Progenitor cell of endocrine pancreas (in vitro differentiated cells): Measurements from ENCODE around the gene RFFL. TPM values are rescaled to one million over a fixed set of nuclear protein-coding genes. Genes with fewer than 3 reads are reported as not detected.
A peak's percentile ranks its signal among the peaks of the same experiment; 100 is the strongest.

ENCODE experiments used
- DNase-seq: peaks from one replicate; pipeline ENCODE4 v3.0.0; 2021; ENCODE audit warnings: low spot score; ENCODE audit not compliant: unreplicated experiment
- H3K27ac Mint-ChIP-seq: 2 replicates; pipeline ENCODE4 v1.8.0; 2021; ENCODE audit warnings: mild to moderate bottlenecking, moderate library complexity, mixed read lengths
- H3K27me3 Mint-ChIP-seq: 2 replicates; pipeline ENCODE4 v1.8.0; 2021; ENCODE audit warnings: mixed read lengths
- H3K36me3 Mint-ChIP-seq: 2 replicates; pipeline ENCODE4 v1.8.0; 2022; ENCODE audit warnings: mixed read lengths; ENCODE audit not compliant: insufficient read depth
- H3K4me1 Mint-ChIP-seq: 2 replicates; pipeline ENCODE4 v1.8.0; 2021; ENCODE audit warnings: low read depth, mixed read lengths
- H3K4me3 Mint-ChIP-seq: 2 replicates; pipeline ENCODE4 v1.8.0; 2021; ENCODE audit warnings: low read depth, mild to moderate bottlenecking, moderate library complexity, mixed read lengths
- H3K9me3 Mint-ChIP-seq: 2 replicates; pipeline ENCODE4 v1.8.0; 2021; ENCODE audit warnings: low read depth, mixed read lengths
- CTCF ChIP-seq: fragments of 200-600 bp; sonication (generic); IDR thresholded peaks from one replicate; pipeline ENCODE4 v1.5.0; 2021; ENCODE audit warnings: antibody characterized with exemption, mild to moderate bottlenecking; ENCODE audit not compliant: unreplicated experiment
- total RNA-seq: library from RNA; stranded (reverse); gene quantifications from 2 replicates; pipeline ENCODE4 v1.2.1, GENCODE V29; 2021

The RFFL gene
- total RNA-seq, 1 donor from 2014 or later: 34.0 TPM

GRCh38 chr17:34961093-34961911 lies 102.2 kb downstream of the RFFL start, which contains the start of the genes CCT6B and ZNF830:
Gene CCT6B (minus strand): TSS chr17:34961460. CDS start chr17:34961393, 67 bp downstream.
Gene ZNF830 (plus strand): TSS chr17:34961540. CDS start chr17:34961567, 27 bp downstream.
- Mint-ChIP-seq H3K4me3 (peak within 1 kb of the TSS; percentile 100), H3K36me3 (peaks cover 9% of the 10 kb centered on the region), H3K27ac (peak within 1 kb of the TSS; percentile 100), H3K4me1 (peaks cover 10% of the 10 kb centered on the region), H3K27me3 (peaks cover 16% of the 10 kb centered on the region), H3K9me3 (no peaks in the 10 kb centered on the region)
- no peak for TF ChIP-seq CTCF
- DNase-seq: peak; percentile 71

- no peak overlapping the region for H3K27ac Mint-ChIP-seq
- H3K4me1 Mint-ChIP-seq: peaks cover 10% of the 10 kb centered on the region
- H3K36me3 Mint-ChIP-seq: peaks cover 4% of the 10 kb centered on the region
- H3K27me3 Mint-ChIP-seq: peaks cover 21% of the 10 kb centered on the region
- no peaks in the 10 kb centered on the region for H3K9me3 Mint-ChIP-seq
- no peak for DNase-seq
- TF ChIP-seq CTCF: no peak
- H3K4me3 Mint-ChIP-seq: no peak overlapping the region
Observed at GRCh38 chr17:34958438-34958837, 105.1 kb downstream of the RFFL start.

Other genes starting within 250 kb of the RFFL start
- gene CCT6B, start 102.2 kb downstream of the RFFL start, total RNA-seq: 1.6 and 1.7 TPM in 2 replicates
- 17.7 and 21.3 TPM in 2 replicates for gene ZNF830, start 102.2 kb downstream of the RFFL start, total RNA-seq
- 101 TPM in 2 replicates for gene LIG3, start 83.2 kb downstream of the RFFL start, total RNA-seq
- 16.0 and 18.8 TPM in 2 replicates for gene RAD51D, start 56.2 kb upstream of the RFFL start, total RNA-seq
- not detected in 2 replicates for gene FNDC8, start 57.9 kb upstream of the RFFL start, total RNA-seq
- gene NLE1, start 78.6 kb upstream of the RFFL start, total RNA-seq: 18.1 and 19.5 TPM in 2 replicates
- gene UNC45B, start 84.1 kb upstream of the RFFL start, total RNA-seq: not detected in 2 replicates
- gene SLC35G3, start 130.7 kb upstream of the RFFL start, total RNA-seq: not detected in 2 replicates
- 12.7 and 13.1 TPM in 2 replicates for gene SLFN5, start 179.4 kb upstream of the RFFL start, total RNA-seq